DND-41 (cell line): ENCODE measurements around the gene DNAAF2.

ENCODE experiments used
- ATAC-seq: fragments of 200-7000 bp; cut with Tn5 transposase; 3 replicates; pipeline ENCODE4 v1.9.1; 2021; ENCODE audit warnings: low read depth; ENCODE audit not compliant: insufficient read depth
- DNase-seq: peaks from one replicate; pipeline ENCODE4 v3.0.0-alpha.2; 2020
- H2AFZ ChIP-seq: 2 replicates; pipeline ENCODE4 v1.6.0; 2012; ENCODE audit warnings: low read depth, low read length
- H3K27ac ChIP-seq: 2 replicates; pipeline ENCODE4 v1.5.1; 2012; ENCODE audit warnings: low read length, inconsistent platforms
- H3K27me3 ChIP-seq: fragments of 200-600 bp; sonication (generic); 2 replicates; pipeline ENCODE4 v1.6.0; 2012; ENCODE audit warnings: low read length, mild to moderate bottlenecking, inconsistent platforms; ENCODE audit not compliant: insufficient read depth, poor library complexity
- H3K36me3 ChIP-seq: 2 replicates; pipeline ENCODE4 v1.5.1; 2012; ENCODE audit warnings: low read length, inconsistent platforms; ENCODE audit not compliant: insufficient read depth
- H3K4me1 ChIP-seq: 2 replicates; pipeline ENCODE4 v1.5.1; 2012; ENCODE audit warnings: mild to moderate bottlenecking, low read length; ENCODE audit not compliant: insufficient read depth
- H3K4me2 ChIP-seq: 2 replicates; pipeline ENCODE4 v1.6.0; 2012; ENCODE audit warnings: mild to moderate bottlenecking, moderate library complexity, low read length, inconsistent platforms; ENCODE audit not compliant: insufficient read depth
- H3K4me3 ChIP-seq, 2 experiments: fragments of 200-600 bp in 1 of 2; shearing (Covaris generic) in 1 of 2; 2 replicates each; pipeline ENCODE4 v1.5.1; 2012 to 2016; ENCODE audit warnings: inconsistent platforms in 2 of 2, low read length in 2 of 2, mild to moderate bottlenecking in 2 of 2, low read depth in 1 of 2, moderate library complexity in 1 of 2
- H3K79me2 ChIP-seq: 2 replicates; pipeline ENCODE4 v1.6.0; 2012; ENCODE audit warnings: low read length, inconsistent platforms; ENCODE audit not compliant: insufficient read depth
- H3K9ac ChIP-seq: 2 replicates; pipeline ENCODE4 v1.6.0; 2012; ENCODE audit warnings: low read depth, mild to moderate bottlenecking, inconsistent platforms, low read length, moderate library complexity
- H3K9me3 ChIP-seq: 2 replicates; pipeline ENCODE4 v1.5.1; 2012; ENCODE audit warnings: low read length, moderate library complexity, mild to moderate bottlenecking, inconsistent platforms; ENCODE audit not compliant: insufficient read depth, severe bottlenecking
- H4K20me1 ChIP-seq: 2 replicates; pipeline ENCODE4 v1.6.0; 2012; ENCODE audit warnings: low read length; ENCODE audit not compliant: insufficient read depth
- EZH2 ChIP-seq: IDR thresholded peaks from 3 replicates; pipeline ENCODE4 v1.6.1; 2012; ENCODE audit warnings: borderline replicate concordance, low read depth, mild to moderate bottlenecking, moderate library complexity, low read length, inconsistent platforms; ENCODE audit not compliant: severe bottlenecking
- TF ChIP-seq, protein P1 (sequence below): IDR thresholded peaks from 2 replicates; pipeline ENCODE4 v1.5.1; 2012; ENCODE audit warnings: borderline replicate concordance, low read length, moderate library complexity, mild to moderate bottlenecking; ENCODE audit not compliant: poor library complexity, severe bottlenecking; ENCODE audit errors: extremely low read depth

DNAAF2 gene

DNA sequence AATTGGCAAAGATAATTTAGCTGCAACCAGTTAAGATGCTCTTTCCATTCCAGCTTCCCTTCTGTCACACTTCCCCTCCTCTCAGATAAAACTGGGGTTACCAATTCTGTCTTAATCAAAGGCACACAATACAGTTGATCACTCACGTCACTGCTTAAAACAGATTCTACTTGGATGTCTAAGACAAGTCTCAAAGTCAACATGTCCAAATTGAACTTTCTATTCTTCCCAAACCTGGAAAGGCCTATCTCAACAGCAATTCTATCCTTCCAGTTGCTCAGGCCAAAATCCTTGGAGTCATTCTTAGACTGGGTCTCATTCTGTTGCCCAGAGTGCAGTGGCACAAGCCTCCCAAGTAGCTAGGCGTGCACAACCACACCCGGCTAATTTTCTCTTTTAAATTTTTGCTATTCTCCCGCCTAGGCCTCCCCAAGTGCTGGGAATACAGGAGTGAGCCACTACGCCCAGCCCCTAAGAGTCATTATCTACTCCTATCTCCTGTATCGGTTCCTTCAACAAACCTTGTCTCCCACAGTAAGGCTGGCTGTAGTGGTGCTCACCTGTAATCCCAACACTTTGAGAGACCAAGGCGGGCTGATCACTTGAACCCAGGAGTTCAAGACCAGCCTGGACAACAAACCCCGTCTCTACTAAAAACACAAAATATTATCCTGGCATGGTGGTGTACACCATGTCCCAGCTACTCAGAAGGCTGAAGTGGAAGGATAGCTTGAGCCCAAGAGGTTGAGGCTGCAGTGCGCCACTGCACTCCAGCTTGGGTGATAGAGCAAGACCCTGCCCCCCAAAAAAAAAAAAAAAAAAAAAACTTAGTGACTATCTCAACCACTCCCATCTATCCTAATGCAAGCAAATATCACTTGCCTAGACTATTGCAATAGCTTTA lies 53.6 kb downstream of the DNAAF2 start:
- H3K27me3 ChIP-seq: no peaks in the 10 kb centered on the region
- H3K27ac ChIP-seq: no peak overlapping the region
- peaks cover 61% of the 10 kb centered on the region for H4K20me1 ChIP-seq
- ATAC-seq: no peak
- peaks cover 76% of the 10 kb centered on the region for H3K79me2 ChIP-seq
- TF ChIP-seq, protein P1, sequence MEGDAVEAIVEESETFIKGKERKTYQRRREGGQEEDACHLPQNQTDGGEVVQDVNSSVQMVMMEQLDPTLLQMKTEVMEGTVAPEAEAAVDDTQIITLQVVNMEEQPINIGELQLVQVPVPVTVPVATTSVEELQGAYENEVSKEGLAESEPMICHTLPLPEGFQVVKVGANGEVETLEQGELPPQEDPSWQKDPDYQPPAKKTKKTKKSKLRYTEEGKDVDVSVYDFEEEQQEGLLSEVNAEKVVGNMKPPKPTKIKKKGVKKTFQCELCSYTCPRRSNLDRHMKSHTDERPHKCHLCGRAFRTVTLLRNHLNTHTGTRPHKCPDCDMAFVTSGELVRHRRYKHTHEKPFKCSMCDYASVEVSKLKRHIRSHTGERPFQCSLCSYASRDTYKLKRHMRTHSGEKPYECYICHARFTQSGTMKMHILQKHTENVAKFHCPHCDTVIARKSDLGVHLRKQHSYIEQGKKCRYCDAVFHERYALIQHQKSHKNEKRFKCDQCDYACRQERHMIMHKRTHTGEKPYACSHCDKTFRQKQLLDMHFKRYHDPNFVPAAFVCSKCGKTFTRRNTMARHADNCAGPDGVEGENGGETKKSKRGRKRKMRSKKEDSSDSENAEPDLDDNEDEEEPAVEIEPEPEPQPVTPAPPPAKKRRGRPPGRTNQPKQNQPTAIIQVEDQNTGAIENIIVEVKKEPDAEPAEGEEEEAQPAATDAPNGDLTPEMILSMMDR: no peak
- no peak for TF ChIP-seq EZH2
- no peak overlapping the region for H2AFZ ChIP-seq
- H3K9ac ChIP-seq: no peak overlapping the region
- peak overlapping the region; percentile 92; the same call in 1 of the 2 replicates for H3K4me2 ChIP-seq
- peaks cover 32% of the 10 kb centered on the region for H3K4me1 ChIP-seq
- DNase-seq: no peak
- H3K4me3 ChIP-seq: no peak overlapping the region
- no peaks in the 10 kb centered on the region for H3K9me3 ChIP-seq
- peaks cover 61% of the 10 kb centered on the region for H3K36me3 ChIP-seq

DNA sequence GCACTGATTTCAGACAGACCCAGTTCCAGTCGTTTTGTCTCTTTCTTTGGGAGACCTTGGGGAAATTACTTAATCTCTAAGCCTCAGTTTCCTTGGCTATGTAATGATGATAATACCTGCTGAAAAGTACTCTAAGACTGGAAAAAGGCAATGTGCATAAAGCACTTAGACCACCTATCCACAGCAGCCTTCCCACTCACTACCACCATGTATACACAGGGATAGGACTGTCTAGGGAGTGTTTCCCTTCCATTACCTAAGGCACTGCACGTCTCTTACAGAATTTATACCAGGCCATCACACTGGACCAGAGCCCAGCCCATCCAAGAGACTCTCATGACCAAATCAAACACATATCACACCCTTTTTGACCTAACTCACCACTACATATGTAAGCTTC lies 55.2 kb downstream of the DNAAF2 start:
- no peaks in the 10 kb centered on the region for H3K27me3 ChIP-seq
- DNase-seq (no peak), ATAC-seq (no peak)
- no peak for TF ChIP-seq EZH2
- TF ChIP-seq, protein P1: no peak
- peaks cover 69% of the 10 kb centered on the region for H3K36me3 ChIP-seq
- no peak overlapping the region for H3K27ac ChIP-seq
- no peak overlapping the region for H3K4me3 ChIP-seq
- H2AFZ ChIP-seq: no peak overlapping the region
- peaks cover 53% of the 10 kb centered on the region for H4K20me1 ChIP-seq
- H3K9me3 ChIP-seq: no peaks in the 10 kb centered on the region
- H3K4me2 ChIP-seq: no peak overlapping the region
- peaks cover 26% of the 10 kb centered on the region for H3K4me1 ChIP-seq
- no peak overlapping the region for H3K9ac ChIP-seq
- H3K79me2 ChIP-seq: peaks cover 62% of the 10 kb centered on the region

DNA sequence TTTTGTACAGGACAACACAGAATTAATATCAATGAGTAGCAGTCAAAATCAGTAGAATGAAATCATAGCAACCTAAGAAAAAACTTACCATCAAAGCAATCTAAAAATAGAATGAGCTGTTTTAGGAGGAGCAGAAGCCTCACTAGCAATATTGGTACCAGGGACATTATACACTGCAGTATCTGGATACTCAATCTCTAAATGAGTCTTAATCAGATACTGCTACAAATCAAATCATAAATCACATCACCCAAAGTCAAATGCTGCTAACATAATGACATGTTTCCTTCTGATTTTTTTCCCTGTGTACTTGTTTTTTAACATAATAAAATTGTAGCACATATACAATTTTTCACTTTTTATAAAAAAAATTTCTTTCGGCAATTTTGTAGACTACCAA lies 56.9 kb downstream of the DNAAF2 start:
- H2AFZ ChIP-seq: no peak overlapping the region
- H3K27me3 ChIP-seq: no peaks in the 10 kb centered on the region
- H3K4me2 ChIP-seq: no peak overlapping the region
- DNase-seq (no peak), ATAC-seq (no peak)
- TF ChIP-seq, protein P1: no peak
- TF ChIP-seq EZH2: no peak
- H3K9ac ChIP-seq: no peak overlapping the region
- H3K27ac ChIP-seq: no peak overlapping the region
- no peaks in the 10 kb centered on the region for H3K9me3 ChIP-seq
- H3K4me1 ChIP-seq: peaks cover 11% of the 10 kb centered on the region; the same call in 1 of the 2 replicates
- peaks cover 61% of the 10 kb centered on the region for H3K36me3 ChIP-seq
- peaks cover 38% of the 10 kb centered on the region for H4K20me1 ChIP-seq
- H3K4me3 ChIP-seq: no peak overlapping the region
- peaks cover 45% of the 10 kb centered on the region for H3K79me2 ChIP-seq
